T follicular helper cell (primary cell): ENCODE measurements around the gene GM2A.

Experiments
- DNase-seq: peaks from one replicate; pipeline ENCODE4 v3.0.0-alpha.2; 2020; ENCODE audit warnings: low read depth
- total RNA-seq, 2 experiments: gene quantifications; one replicate each; lab custom pipeline; 2026; lab: John Stamatoyannopoulos, UW

The GM2A gene
- total RNA-seq, result 11.5 to 23.8 reads per million in 2 experiments

DNA sequence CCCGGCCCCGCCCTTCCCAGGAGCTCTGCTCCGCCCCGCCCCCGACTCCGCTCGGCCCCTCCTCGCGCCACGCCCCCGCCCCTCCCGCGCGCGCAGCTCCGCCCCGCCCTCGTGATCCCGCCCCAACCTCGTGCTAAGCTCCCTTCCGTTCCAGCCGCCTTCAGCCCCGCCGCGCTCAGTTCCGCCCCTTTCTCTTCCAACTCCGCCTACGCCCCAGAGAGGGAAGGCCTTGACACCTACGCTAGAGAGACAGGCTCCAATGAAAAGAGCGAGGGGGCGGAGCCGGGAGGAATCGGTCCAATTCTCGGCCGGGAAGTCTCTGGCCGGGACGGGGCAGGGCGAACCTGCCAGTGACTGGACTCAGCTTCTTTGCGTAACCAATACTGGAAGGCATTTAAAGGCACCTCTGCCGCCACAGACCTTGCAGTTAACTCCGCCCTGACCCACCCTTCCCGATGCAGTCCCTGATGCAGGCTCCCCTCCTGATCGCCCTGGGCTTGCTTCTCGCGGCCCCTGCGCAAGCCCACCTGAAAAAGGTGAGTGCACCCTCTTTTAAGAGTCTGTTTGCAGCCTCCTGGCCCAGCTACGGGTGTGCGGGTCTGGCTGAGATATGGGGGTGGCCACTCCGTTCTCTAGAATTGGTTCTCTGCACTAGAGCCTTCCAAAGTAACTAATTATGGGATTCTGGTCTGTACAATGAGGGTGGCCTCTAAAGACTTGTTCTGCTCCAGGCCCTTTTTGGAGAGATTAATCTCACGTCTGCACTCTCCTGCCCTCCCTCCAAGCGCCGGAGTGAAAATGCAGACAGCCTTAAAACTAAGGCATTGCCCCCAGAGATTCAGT, at the start of gene GM2A:
GM2A (plus strand) TSS at position 424 of the 843 bp plus-strand sequence; CDS start at position 456, 32 bp downstream.
- peak; percentile 96 for DNase-seq

DNA sequence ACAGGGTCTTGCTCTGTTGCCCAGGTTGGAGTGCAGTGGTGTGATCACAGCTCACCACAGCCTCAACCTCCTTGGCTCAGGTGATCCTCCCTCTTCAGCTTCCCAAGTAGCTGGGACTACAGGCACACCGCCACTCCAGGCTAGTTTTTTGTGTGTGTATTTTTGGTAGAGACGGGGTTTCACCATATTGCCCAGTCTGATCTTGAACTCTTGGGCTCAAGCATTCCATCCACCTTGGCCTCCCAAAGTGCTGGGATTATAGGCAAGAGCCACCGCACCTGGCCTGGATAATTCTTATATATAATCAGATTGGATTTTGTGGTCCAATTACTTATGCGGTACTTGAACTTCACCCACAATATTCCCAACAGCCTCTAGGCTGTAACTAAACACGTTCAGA, 48.9 kb upstream of the GM2A start:
- DNase-seq, result no peak

DNA sequence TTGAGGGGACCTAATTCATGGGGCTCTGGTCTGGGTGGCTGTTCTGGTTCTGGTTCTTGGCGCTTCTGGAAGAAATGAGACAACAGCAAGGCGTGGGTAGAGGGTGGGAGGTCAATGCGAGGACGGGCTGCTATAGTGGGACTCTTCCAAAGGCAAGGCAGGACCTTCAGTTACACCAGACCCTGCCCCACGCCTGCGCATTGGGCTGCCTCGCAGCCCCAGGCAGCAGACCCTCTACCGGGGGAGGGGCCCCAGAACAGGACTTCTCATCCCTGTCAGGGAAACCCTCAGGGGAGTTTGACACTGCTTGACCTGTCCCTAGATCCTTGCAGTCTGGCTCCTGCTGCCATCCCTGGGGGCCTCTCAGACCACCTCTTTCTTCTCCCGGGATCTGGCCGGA, 47.6 kb upstream of the GM2A start:
- DNase-seq, result no peak

DNA sequence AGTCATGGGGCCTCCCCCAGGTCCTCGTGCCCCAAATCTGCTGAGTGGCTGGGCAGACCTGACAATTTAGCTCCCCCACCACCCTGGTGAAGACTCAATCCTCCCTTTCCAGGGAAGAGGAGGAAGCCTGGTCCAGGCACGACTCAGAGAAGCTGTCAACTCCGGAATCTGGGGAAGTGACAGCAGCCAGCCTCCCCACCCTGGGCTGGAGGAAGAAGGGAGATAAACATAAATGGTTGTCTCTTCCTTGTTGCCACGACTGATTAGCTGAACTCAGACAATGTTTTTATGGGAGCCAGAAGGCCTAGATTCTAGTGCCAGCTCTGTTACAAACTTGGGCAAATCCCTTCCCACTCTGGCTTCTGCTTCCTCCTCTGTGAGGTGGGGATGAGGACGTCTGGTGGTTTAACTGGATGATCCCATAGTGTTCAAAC, 44.5 kb upstream of the GM2A start:
- DNase-seq, result no peak

DNA sequence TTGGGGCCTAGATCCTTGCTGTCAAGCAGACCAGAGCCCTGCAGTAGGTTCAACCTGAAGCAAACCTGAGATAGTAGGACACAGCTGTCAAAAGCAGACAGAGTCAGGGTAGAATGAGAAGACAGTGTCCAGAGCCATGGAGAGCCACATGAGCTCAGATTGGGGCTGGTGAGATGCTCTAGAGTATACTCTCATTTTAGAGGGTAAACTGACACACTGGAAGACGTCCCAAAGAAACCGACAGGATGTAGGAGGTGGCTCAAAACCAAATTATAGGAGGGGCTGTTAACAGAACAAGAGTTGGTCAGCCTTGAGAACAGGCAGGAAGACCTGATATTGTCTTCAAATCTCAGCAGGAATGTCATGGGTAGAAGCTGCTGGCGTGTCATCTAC, 40.6 kb upstream of the GM2A start:
- no peak for DNase-seq

DNA sequence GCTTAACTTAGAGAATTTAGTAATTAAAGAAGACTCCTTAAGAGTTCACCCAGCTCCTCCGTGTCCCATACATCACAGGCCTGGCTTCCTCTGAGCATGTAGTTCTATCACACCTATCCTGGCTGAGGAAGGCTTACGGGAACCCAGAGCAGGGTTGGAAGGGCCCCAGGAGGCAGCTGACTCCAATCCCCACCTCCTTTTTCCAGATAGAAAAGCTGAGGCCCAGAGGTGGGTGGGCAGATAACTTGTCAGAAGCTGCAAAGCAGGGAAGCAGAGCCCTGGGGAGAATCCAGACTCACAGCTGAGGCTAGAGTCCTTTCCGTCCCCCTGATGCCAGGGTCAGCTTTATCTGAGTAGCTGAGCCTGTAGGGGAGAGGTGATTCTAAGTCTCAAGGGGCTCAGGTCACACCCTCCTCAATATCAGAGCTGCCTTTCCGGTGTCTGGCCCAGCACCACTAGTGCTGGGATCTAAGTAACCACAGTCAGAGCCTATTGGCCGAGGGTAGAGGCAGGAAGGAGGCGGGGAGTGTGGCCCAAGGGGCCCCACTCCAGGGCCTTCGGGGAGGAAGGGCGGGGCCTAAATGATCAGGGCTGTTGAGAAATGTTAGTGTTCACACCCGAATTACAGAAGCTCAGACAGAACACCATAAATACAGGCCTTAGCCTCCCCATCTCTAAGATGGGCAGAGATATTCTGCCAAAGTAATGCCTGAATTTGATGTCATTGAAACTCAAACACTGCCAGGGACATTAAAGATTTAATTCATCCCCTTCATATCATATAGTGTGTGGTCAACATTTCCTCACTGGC, 39.0 kb upstream of the GM2A start:
- DNase-seq, result peak; percentile 71

DNA sequence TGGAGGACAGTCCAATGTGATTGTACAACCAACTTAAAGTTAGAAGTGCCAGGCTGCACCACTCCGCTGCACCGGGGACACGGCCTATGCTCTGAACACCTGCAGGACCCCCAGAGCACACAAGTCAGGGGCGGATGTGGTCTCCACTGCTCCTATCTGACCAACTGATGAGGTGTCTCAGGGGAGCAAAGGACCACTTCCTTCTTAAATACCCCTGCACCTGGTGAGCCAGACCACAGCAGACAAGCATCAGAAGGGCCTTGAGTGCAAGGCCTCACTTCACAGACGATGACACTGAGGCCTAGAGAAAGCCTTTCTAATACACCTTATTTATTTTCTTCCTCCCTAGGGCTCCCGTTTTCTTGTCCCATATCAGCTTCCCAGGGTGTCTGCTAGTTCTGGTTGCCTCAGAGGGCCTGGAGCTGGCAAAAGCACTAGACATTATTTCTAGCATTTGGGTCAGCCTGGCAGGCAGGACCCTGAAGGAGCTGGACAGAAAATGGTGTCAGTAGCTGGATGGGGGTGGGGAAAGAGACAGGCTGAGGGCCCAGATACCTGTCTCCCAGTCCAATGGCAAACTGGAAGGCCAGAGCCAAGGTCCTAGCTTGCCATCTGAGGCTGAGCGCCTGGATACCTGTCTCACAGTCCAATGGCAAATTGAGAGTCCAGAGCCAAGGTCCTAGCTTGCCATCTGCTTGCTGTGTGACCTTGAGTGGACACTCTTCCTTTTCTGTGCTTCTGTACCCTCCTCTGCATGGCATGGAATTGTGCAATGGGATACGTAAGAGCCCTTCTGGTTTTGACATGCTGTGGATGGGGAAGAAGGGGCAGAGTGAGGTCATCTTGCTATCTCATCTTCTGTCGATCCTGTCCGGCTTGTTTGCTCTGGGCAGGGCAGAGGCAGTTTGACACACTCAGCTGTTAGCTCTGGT, 38.1 kb upstream of the GM2A start:
- no peak for DNase-seq

DNA sequence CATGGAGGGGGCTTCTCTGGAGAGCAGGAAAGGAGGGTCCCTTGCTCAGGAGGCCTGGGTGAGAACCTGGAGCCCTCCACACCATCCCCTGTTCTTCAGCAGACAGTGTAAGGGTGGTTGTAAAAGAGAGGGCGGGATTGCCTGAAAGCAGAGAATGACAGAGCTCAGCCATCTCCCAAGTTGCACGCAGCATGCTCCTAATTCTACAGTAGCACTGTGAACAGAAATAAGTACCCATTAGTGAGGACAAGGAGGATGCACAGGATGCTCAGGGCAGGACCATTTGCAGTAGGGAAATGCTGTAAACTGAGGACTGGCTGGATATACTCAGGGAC, 37.5 kb upstream of the GM2A start:
- no peak for DNase-seq

DNA sequence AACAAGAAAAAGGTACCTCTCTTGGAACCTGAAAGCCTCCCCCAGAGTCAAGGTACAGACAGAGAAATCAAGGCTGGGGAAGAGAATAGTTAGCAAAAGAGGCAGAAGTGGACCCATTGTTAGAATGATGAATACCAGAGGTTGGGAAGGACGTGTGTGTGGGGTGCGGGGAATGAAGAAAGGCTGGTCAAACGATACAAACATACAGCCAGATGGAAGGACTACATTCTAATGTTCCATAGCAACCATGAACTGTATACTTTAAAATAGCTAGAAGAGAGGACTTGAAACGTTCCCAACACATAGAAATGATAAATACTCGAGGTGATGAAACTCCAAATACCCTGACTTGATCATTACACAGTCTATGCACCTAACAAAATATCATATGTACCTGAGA, 36.2 kb upstream of the GM2A start:
- DNase-seq, result no peak

DNA sequence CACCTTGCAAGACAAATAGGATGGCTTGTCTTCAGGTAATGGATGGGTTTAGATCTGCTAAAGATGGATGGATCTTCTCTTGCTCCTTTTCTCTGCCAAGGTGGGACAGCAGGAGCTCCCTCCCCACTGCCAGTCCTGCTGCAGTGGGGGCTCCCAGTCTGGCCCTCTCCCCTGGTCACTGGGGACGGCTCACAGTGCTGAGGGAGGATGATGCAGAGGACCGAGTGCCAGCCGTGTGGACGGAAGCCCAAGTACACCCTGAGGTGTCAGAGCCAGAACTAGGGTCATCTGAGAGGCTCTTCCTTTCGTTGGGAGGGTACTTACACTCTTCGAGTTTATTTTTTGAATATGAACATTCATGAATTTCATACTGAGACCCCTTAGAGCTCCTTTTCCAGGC, 34.8 kb upstream of the GM2A start:
- DNase-seq, result no peak

DNA sequence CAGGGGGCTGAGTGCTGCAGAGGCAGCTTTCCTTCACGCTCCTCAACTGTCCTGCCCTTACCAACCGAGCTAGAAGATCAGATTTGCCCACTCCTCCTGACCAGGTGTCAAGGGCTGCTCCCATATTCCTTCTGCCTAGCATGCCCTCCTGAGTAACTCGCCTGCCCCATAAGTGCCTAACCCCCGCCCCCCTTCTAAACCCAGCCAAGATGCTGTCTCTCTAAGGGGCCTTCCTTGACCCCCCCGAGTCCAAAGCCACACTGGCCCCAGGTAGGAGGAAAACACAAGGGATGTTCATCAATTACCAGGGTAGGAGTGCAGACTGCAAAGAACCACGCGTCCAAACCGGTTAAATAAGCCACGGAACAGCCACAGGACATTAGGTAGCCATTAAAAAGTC, 33.8 kb upstream of the GM2A start:
- no peak for DNase-seq

DNA sequence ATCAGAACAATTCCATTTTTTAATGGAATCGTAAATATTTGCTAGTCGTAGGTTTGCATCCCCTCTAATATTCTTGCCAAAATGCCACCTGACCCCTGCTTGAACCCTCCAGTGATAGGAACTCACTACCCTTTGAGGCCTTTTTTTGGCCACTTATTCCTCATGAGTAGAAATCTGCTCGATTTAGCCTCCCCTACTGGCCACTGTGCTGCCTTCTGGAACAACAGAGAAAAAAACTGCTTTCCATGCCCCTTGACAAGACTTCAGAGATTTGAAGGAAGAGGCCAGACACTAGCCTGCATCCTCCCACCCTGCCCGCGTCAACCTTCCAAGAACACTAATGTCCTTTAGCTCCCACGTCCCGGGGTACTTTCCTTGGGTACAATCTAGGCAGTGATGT, 33.2 kb upstream of the GM2A start:
- DNase-seq, result no peak

DNA sequence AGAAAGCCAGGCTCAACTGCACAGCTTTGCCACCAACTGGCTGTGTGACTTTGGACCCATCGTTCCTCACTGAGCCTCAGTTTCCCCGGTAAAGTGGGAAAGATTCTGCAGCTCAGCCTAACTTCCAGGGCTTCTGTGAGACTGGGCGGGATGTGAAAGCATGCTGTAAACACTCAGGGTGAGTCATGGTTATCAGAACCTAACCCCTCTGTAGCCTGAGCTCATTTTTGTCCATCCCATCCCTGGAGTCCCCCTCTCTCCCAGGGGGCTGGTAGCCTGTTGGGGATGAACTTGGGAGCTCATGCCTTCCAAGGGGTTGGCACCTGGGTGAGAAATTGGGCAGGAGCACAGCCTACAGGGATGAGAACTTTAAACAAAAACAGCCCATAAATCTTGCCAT, 31.4 kb upstream of the GM2A start:
- no peak for DNase-seq

DNA sequence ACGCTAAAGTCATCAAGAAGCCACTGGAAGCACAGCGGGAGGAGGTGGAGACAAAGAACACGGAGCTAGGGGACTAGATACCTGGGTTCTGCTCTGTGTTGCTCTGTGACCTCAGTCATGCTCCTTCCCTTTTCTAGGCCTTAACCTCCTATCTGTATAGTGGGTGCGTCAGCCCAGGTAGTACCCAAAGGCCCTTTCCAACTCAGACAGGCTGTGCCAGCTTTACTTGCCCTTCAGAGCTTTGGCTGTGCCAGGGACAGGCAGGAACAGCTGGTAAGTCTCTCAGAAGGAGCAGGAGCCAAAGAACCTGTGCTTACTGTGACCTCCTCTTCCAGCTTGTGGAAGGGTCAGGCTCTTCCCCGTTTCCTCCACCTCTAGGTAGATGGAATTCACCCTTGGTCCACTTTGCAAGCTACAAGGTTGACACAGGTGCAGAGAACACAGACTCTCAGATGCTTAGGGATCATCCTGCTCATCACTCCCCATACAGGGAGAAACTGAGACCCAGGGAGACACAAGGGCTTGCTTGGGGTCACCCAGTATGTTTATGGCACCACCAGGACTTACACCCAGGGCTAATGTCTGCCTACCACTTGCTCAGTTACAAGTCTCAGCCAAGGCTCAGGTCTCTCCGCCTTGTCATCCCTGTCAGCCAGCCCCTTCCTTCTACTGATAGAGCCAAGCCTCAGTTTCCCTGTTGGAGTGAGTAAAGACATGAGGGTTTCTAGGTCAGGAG, 30.8 kb upstream of the GM2A start:
- no peak for DNase-seq

DNA sequence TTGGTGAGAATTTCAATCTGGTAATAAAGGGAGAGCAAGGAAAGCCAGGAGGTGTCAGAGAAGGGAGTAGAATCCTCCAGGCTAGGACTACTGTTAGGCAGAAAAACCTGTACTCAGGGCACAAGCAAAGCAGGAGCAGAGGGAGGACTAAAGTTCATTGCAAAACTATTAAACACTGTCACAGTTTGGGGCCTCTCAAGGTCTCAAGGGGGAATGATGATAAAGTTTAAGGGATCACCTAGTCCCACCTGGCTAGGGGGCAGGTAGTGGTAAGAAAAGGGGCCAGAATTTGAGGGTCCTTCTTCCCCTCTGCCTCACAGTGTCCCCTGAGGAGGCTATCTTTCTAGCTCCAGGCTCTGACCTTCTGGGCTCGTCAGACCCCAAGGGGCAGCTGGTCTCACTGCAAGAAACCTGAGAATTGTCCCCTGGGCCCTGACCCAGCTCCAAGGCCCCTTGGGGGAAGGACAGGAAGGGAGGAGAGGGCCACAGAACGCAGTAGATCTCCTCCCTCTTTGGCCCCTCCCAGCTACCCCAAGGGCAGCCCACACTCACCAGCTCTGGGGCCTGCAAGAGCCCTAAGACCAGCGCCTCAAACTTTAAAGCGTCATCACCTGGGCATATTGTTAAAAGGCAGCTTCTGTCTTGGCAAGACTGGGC, 30.1 kb upstream of the GM2A start:
- no peak for DNase-seq

DNA sequence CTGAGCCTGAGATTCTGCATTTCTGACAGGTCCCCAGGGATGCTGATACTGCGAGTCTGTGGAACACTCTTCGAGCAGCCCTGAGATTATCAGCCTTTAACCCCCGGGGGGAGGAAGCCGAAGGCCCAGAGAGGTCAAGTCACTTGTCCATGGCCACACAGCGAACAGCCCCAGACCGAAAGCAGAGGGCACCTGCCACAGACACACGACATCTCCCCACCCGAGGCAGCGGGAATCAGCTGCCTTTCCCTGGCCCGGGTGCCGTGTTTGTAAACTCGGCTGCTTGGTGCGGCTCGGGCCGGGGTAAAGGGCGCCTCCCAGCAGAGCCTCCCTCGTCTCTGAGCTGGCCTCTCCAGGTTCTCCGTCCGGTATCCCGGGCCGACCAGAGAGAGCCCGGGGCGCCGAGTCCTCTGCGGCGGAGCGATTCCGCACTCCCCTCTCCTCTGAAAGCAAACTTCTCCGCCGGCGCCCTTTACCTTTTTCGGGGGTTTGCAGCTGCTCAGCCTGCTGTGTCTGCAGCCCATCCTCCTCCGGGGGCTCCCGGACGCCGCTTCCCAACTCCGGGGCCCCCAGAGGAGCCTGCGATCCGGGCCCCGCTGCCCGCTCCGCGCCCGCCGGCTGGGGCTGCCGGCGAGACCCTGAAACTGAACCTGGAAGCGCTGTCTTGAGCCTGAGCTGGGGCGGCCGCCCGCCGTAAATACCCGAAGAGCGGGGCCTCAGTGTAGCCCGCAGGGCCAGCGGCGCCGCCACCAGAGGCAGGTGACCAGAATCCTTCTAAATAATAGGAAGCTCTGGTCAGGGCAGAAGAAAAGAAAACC, 29.3 kb upstream of the GM2A start, which contains the start of gene CCDC69:
CCDC69 (minus strand) TSS at position 646 of the 818 bp plus-strand sequence; CDS start at position 524, 122 bp downstream.
- DNase-seq, result no peak

DNA sequence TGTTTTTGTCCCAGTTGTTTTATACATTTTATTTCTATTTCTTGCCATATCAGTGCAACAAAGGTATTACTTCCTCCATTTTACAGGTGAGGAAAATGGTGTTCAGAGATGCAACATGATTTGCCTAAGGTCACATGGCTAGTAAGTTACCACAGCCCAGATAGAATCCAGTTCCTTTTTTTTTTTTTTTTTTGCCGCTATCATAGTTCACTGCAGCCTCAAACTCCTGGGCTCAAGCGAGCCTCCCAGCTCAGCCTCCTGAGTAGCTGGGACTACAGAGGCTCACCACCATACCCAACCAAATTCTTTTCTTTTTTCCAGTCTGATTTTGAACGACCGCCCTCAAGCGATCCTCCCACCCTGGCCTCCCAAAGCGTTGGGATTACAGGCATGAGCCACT, 28.6 kb upstream of the GM2A start:
- no peak for DNase-seq

DNA sequence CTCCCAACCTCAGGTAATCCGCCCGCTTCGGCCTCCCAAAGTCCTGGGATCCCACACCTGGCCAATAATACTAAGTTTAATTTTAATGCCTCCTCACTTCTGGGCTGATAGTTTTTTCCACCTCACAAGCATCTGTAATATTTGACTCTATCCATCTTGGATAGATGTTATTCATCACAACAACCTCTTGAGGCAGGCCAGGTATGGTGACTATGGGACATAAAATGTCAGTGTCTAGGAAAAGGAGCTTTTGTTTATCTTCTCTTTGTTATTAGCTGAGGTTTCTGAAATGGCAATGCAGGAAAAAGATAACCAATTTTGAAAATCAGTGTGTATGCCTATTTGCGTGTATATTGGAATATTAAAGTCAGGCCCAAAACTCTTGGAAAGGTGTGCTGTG, 27.9 kb upstream of the GM2A start:
- no peak for DNase-seq

DNA sequence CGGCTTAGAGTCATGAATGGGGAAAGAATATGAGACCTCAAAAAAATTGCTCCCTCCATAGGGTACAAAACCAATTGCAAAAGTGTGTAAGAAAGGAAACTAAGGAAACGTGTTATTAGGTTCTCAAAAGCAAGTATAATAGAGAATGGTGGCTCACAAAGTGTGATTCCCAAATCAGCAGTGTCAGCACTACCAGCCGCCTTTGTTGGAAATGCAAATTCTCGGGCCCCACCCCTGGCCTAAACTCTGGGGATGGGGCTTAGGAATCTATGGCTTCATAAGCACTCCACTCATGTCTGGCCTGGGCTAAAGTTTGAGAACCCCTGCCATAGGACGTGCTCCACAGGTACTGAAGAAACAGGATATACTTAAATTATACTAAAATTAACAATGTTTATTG, 27.5 kb upstream of the GM2A start:
- no peak for DNase-seq

DNA sequence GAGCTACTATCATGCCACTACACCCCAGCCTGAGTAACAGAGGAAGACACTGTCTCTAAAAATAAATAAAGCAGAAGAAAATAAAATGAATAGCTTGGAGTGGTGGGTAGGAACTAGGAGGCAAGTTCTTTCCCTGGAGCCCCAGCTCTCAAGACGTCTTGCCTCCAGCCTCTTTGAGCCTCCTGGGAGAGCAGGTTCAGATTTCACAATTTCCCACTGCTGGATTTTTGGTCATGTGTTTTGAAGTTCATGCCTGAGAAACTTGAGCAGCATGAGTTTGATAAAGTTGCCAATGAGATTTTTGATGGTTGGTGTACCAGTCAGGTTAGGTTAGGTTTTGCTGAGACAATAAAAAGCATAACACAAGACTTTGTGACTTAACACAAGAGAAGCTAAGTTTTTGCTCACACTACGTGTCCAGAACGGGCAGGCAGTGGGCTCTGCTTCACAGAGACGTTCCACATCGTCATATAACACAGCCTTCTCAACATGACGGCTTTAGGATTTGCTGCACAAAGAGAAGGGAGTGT, 25.0 kb upstream of the GM2A start:
- no peak for DNase-seq
